Adrenal gland (tissue), 12 donors: ENCODE measurements around the gene ZNF593OS. TPM values are rescaled to one million over a fixed set of nuclear protein-coding genes. Genes with fewer than 3 reads are reported as not detected.

Experiments
- DNase-seq, 7 donors: peaks; one replicate each; pipeline ENCODE4 v3.0.0-alpha.2; 2019 to 2020
- H3K27ac ChIP-seq, 5 donors: fragments of 200-600 bp; sonication (generic) in 4 of 5; 1 replicate in 3 of 5; 2 replicates in 2 of 5; pipeline versions ENCODE4 v1.5.1 to v1.8.0; 2016 to 2020; ENCODE audit warnings: mild to moderate bottlenecking in 1 of 5
- H3K27me3 ChIP-seq: fragments of 200-600 bp; 2 replicates; pipeline ENCODE4 v1.8.0; 2021
- H3K36me3 ChIP-seq, 2 donors: fragments of 200-600 bp; replicated peaks in 1 of 2; 1 replicate in 1 of 2; 2 replicates in 1 of 2; pipeline versions ENCODE4 v1.5.1 to v1.8.0; 2018 to 2022
- H3K4me1 ChIP-seq, 2 donors: fragments of 200-600 bp; replicated peaks in 1 of 2; 1 replicate in 1 of 2; 2 replicates in 1 of 2; pipeline versions ENCODE4 v1.5.1 to v1.8.0; 2018 to 2021
- H3K4me3 ChIP-seq, 4 donors: fragments of 200-600 bp; sonication (generic) in 3 of 4; one replicate each; pipeline ENCODE4 v1.5.1; 2016 to 2018
- H3K9me3 ChIP-seq, 3 donors: fragments of 200-600 bp; sonication (generic) in 1 of 3; replicated peaks in 1 of 3; 1 replicate in 2 of 3; 2 replicates in 1 of 3; pipeline versions ENCODE4 v1.5.1 to v1.8.0; 2016 to 2021
- POLR2A ChIP-seq, 2 donors: fragments of 450-650 bp; IDR thresholded peaks; one replicate each; pipeline ENCODE4 v1.6.1; 2017; ENCODE audit warnings: antibody characterized with exemption in 2 of 2, mild to moderate bottlenecking in 2 of 2, moderate library complexity in 1 of 2
- WGBS, 4 donors: extraction: QIAGEN DNeasy Blood & Tissue Kit in 2 of 4; methylation state at CpG; one replicate each; pipeline versions ENCODE4 v1.1.5 to v1.1.7; 2013 to 2017; 5-methylcytosine and 5-hydroxymethylcytosine counted together
- intact Hi-C, 2 donors: fragments of 100-400 bp; cut with DNase I; formaldehyde crosslinking; loops; one replicate each; pipeline versions ENCODE4 v1.14.1 to v1.15.0; 2022 to 2023
- polyA plus RNA-seq, 3 donors: library from polyadenylated mRNA; stranded (reverse); fragments of 200-250 nt in 2 of 3; fragments of 350-450 nt in 1 of 3; fragmentation: Illumina TruSeq in 1 of 3; extraction: RNeasy Lipid Tissue Mini Kit (QIAGEN cat#74804) in 1 of 3; gene quantifications; one replicate each; pipeline ENCODE4 v1.2.3, GENCODE V29; 2013 to 2014
- total RNA-seq, 9 donors: library from RNA; depleted of rRNA in 4 of 9; stranded (reverse); fragments of >200 nt in 4 of 9; fragments of 120-200 nt in 1 of 9; fragmentation: NEBNext Ultra II Directional in 1 of 9; extraction: Animal tissue kit (Norgen Biotek cat#: 25700) in 1 of 9; gene quantifications; one replicate each; pipeline versions ENCODE4 v1.1.0 to v1.2.4, GENCODE V29; 2013 to 2023
- TF ChIP-seq, protein P1 (sequence below), 6 experiments: fragments of 450-650 bp in 4 of 6; fragments of 200-600 bp in 2 of 6; sonication (generic) in 1 of 6; IDR thresholded peaks; 1 replicate in 5 of 6; 2 replicates in 1 of 6; pipeline versions ENCODE4 v1.5.1 to v1.8.0; 2016 to 2021; ENCODE audit warnings: antibody characterized with exemption in 6 of 6, mild to moderate bottlenecking in 2 of 6, moderate library complexity in 1 of 6
- donor health status: healthy with polysubstance abuse.
- donor health status: Bipolar disorder and iron deficiency.
- donor health status: DM: yes; HTN: yes; CAD: no.
- donor health status: DM: no; HTN: no; CAD: no.
- donor health status: DM: no; HTN: no; CAD: no.
- donor health status: DM: yes; HTN: yes; CAD: no.

ZNF593OS gene
- total and polyA plus RNA-seq, 12 donors: 0.18 to 0.88 TPM; not detected in 10

DNA sequence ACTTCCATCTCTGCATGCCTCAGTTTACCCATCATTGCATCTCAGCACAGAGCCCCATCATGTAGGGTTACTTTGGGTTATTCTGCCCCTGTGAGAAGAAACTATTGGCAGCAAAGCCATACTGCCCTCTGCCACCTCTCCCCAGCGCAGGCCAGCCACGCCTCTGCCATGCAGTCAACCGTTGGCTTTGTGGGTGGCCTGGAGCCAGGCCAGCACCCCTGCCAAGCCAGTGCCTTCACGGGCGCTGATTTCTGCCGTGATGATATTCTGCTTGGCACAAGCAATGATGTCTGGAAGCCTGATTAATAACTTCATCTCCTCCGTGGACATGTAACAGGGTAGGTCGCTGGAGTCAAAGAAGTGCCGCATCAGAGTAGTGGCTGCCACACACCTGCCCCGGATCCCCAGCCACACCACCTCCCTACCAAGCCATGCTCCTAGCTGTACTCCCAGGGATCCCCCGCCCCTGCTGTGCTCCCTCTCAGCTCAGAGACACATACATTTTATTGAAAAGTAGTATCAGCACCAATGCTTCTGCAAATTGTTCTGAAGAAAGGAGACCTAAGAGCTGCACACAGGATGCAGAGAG, 47.4 kb upstream of the ZNF593OS start:
- intact Hi-C loops: no loop called here
- Histone ChIP-seq H3K4me3 (no peak overlapping the region), H3K9me3 (no peaks in the 10 kb centered on the region), H3K27ac (no peak overlapping the region), H3K4me1 (no peaks in the 10 kb centered on the region), H3K36me3 (no peaks in the 10 kb centered on the region), H3K27me3 (no peaks in the 10 kb centered on the region)
- WGBS, 4 donors: 42 to 70% (median 59%) methylated on average over 10 to 11 of the region's 11 CpGs
- TF ChIP-seq, protein P1, sequence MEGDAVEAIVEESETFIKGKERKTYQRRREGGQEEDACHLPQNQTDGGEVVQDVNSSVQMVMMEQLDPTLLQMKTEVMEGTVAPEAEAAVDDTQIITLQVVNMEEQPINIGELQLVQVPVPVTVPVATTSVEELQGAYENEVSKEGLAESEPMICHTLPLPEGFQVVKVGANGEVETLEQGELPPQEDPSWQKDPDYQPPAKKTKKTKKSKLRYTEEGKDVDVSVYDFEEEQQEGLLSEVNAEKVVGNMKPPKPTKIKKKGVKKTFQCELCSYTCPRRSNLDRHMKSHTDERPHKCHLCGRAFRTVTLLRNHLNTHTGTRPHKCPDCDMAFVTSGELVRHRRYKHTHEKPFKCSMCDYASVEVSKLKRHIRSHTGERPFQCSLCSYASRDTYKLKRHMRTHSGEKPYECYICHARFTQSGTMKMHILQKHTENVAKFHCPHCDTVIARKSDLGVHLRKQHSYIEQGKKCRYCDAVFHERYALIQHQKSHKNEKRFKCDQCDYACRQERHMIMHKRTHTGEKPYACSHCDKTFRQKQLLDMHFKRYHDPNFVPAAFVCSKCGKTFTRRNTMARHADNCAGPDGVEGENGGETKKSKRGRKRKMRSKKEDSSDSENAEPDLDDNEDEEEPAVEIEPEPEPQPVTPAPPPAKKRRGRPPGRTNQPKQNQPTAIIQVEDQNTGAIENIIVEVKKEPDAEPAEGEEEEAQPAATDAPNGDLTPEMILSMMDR (IDR thresholded peaks at IDR 0.05): no peak
- no peak for TF ChIP-seq POLR2A (IDR thresholded peaks at IDR 0.05)
- DNase-seq: no peak

DNA sequence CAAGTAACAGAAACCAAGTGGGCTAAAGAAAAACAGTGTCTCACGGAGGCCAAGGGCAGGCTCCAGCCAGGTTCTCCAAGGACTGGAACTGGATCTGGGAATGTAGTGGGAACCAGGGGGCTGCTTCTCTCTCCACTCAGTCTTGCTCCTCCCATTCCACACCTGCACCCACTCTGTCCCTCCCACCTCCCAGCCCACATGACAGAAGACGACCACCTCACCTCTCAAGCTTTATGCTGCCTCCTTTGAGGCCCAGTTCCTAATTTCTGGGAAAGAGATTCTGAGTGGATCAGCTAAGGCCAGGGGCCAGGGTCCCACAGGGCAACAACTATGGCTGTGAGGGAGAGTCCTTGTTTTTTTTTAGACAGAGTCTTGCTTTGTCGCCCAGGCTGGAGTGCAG, 43.6 kb upstream of the ZNF593OS start:
- TF ChIP-seq POLR2A (IDR thresholded peaks at IDR 0.05): no peak
- no peak for DNase-seq
- no peaks in the 10 kb centered on the region for H3K9me3 ChIP-seq
- H3K4me3 ChIP-seq: no peak overlapping the region
- no peaks in the 10 kb centered on the region for H3K4me1 ChIP-seq
- H3K27me3 ChIP-seq: no peaks in the 10 kb centered on the region
- no peaks in the 10 kb centered on the region for H3K36me3 ChIP-seq
- H3K27ac ChIP-seq: no peak overlapping the region
- WGBS, 4 donors: 43 to 50% (median 45%) methylated on average over 3 of the region's 3 CpGs
- intact Hi-C loops: no loop called here

- Histone ChIP-seq H3K27me3 (no peaks in the 10 kb centered on the region), H3K4me3 (no peak overlapping the region), H3K36me3 (no peaks in the 10 kb centered on the region), H3K9me3 (no peaks in the 10 kb centered on the region), H3K4me1 (no peaks in the 10 kb centered on the region), H3K27ac (no peak overlapping the region)
- DNase-seq: no peak
- no peak for TF ChIP-seq POLR2A (IDR thresholded peaks at IDR 0.05)
- TF ChIP-seq, protein P1 (IDR thresholded peaks at IDR 0.05): no peak
- 81 to 91% (median 86%) methylated on average over 6 of the region's 6 CpGs for WGBS, 4 donors
- intact Hi-C loops: no loop called here
These were observed 41.8 kb upstream of the ZNF593OS start for GRCh38 chr1:26213335-26213905.

DNA sequence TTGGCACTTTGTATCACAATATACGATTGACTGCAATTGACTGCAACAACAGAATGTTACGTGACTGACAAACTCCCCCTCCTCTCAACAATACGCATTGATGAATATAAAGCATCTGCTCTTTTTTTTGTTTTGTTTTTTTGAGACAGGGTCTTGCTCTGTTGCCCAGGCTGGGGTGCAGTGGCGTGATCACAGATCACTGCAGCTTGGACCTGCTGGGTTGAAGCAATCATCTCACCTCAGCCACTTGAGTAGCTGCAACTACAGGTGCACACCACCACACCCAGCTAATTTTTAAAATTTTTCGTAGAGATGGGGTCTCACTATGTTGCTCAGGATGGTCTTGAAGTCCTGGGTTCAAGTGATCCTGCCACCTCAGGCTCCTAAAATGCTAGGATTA, 41.1 kb upstream of the ZNF593OS start:
- intact Hi-C loops: no loop called here
- Histone ChIP-seq H3K27ac (no peak overlapping the region), H3K27me3 (no peaks in the 10 kb centered on the region), H3K36me3 (no peaks in the 10 kb centered on the region), H3K4me1 (no peaks in the 10 kb centered on the region), H3K9me3 (no peaks in the 10 kb centered on the region), H3K4me3 (no peak overlapping the region)
- WGBS, 4 donors: 84 to 90% (median 88%) methylated on average over 5 of the region's 5 CpGs
- TF ChIP-seq POLR2A (IDR thresholded peaks at IDR 0.05): no peak
- TF ChIP-seq, protein P1 (IDR thresholded peaks at IDR 0.05): no peak
- no peak for DNase-seq
